ENCODE data around the gene RNF130. TPM values are rescaled to one million over a fixed set of nuclear protein-coding genes. Genes with fewer than 3 reads are reported as not detected.

Gene RNF130
- total RNA-seq, 2 experiments from 2014 or later = 3.8 to 4.3 TPM

DNA sequence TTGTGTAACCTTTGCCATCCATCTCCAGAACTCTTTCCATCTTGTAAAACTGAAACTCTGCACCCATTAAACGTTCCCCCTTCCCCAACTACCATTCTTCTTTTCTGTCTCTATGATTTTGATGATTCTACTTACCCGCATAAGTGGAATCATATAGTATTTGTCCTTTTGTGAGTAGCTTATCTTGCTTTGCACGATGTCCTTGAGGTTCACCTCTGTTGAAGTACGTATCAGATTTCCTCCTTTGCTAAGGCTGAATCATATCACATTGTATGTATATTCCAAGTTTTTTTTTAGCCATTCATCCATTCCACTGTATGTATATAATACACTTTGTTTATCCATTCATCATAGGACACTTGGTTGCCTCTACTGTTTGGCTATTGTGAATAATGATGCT is 2.9 kb upstream of the RNF130 start:
- H3K27me3 Mint-ChIP-seq = peaks cover 34% of the 10 kb centered on the region
- POLR2A ChIA-PET = no interaction called here

DNA sequence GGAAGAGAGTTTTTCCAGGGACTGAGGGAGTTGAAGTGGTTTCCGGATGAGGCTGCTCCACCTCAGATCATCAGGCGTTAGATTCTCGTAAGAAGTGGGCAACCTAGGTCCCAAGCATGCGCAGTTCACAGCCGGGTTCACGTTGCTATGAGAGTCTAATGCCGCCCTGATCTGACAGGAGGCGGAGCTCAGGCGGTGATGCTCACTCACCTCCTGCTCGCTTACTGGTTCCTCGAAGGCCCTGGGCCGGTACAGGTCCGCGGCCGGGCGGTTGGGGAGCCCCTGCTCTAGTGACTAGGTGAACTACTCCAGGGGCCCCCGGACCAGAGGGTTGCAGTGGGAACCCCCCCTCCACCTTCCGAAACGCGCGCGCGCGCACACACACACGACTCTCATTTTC is 997 bp upstream of the RNF130 start:
- Mint-ChIP-seq H3K36me3 (ENCODE audit: low read depth) (no peaks in the 10 kb centered on the region), H3K27ac (no peak overlapping the region), H3K4me3 (peak overlapping the region; percentile 62), H3K4me1 (peaks cover 20% of the 10 kb centered on the region), H3K27me3 (peaks cover 29% of the 10 kb centered on the region), H3K9me3 (no peaks in the 10 kb centered on the region)
- POLR2A ChIA-PET = no interaction called here
- DNase-seq = no peak
- CTCF ChIA-PET = no interaction called here

More for the DNA sequence above, 2.9 kb upstream of the RNF130 start:
- CTCF ChIA-PET = no interaction called here
- Mint-ChIP-seq H3K9me3 (no peaks in the 10 kb centered on the region), H3K4me1 (peaks cover 20% of the 10 kb centered on the region), H3K27ac (no peak overlapping the region), H3K4me3 (no peak overlapping the region), H3K36me3 (ENCODE audit: low read depth) (no peaks in the 10 kb centered on the region)
- DNase-seq = no peak

DNA sequence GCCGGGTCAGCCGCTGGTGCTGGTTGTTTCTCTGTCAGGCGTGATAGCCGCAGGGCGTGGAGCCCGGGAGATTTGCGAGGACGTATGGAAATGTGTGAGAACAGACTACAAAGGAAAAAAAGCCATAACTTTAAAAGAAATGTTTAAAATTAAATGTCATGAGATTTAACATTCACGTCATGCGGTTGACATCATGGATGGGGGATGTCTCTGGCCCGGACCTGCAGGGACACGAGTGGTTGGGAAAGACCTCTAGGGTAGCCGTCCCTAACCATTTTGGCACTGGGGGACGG is 643 bp upstream of the RNF130 start:
- no peaks in the 10 kb centered on the region for H3K9me3 Mint-ChIP-seq
- POLR2A ChIA-PET = no interaction called here
- no peak overlapping the region for H3K27ac Mint-ChIP-seq
- CTCF ChIA-PET = no interaction called here
- H3K27me3 Mint-ChIP-seq = peaks cover 29% of the 10 kb centered on the region
- H3K4me3 Mint-ChIP-seq = peak overlapping the region; percentile 60
- peaks cover 20% of the 10 kb centered on the region for H3K4me1 Mint-ChIP-seq
- no peaks in the 10 kb centered on the region for H3K36me3 Mint-ChIP-seq (ENCODE audit: low read depth)
- DNase-seq = no peak

DNA sequence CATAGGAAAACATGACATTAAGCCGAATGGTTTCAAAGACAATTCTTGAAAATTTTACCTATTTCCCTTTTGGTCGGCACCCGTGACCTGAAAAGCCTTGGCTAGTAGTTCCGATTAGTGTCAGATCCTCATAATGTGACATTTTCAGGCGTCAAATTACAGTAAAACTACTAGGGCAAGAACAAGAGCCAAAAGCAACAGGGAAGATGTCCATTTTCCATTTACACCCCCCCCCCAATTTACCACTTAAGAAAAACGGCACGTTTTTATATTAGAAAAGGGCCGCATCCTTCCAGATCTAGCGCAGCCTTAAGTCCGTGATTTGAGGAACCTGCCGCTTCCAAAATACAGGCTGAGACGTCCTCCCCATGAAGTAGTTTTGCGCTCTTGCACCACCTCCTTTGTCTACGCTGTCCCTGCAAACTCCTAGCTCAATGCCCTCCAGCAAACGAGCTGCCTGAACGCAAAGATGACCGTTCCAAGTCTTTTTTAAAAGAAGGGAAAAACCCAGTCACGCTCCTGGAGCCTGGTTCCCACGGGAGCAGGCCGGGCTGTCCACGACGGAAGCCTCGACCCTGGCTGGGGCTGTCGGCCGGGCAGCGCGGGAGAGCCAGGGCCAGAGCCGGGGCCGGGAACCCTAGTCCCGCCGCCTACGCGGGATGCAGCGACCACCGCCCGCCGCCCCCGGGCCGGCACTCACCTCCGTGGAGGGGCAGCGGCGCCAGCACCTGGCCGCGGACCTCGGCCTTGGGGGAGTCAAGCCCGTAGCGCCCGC is 616 bp downstream of the RNF130 start:
- H3K27ac Mint-ChIP-seq = peak overlapping the region; percentile 54
- POLR2A ChIA-PET = no interaction called here
- H3K9me3 Mint-ChIP-seq = no peaks in the 10 kb centered on the region

DNA sequence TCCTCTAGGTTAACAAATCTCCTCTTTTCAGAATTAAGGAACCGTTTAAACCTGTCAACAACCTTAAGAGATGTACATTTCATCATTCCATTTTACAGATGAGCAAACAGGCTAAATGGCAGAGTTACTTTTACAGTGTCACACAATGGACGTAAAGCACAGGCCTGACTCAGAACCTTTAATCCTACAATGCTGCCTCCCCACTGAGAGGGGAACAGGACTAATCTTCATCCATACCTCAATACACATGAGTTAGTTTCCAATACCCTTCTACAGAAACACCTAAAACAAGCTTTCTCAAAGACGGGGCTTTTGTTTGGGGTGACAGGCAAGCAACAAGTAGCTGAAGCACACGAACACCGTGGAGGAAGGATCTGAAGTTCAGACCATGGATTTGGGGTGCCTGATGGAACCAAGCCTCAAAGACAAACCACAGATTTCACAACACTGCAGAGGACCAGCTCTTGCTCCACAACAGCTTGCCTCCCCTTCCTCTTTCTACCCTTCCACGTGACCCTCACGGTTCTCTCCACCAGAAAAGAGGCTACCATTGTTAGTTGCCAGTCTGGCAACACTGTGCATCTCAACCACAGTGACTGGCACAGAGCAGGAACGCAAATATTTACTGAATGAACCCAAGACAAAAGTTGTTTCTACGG is 1.8 kb downstream of the RNF130 start:
- no peak overlapping the region for H3K4me3 Mint-ChIP-seq
- ChIA-PET CTCF (no interaction called here), POLR2A (no interaction called here)
- no peaks in the 10 kb centered on the region for H3K9me3 Mint-ChIP-seq
- H3K36me3 Mint-ChIP-seq (ENCODE audit: low read depth) = no peaks in the 10 kb centered on the region
- peaks cover 27% of the 10 kb centered on the region for H3K27me3 Mint-ChIP-seq
- no peak for DNase-seq
- H3K27ac Mint-ChIP-seq = no peak overlapping the region
- H3K4me1 Mint-ChIP-seq = peaks cover 20% of the 10 kb centered on the region

More for the DNA sequence above, 616 bp downstream of the RNF130 start:
- Mint-ChIP-seq H3K4me3 (peak overlapping the region; percentile 71), H3K27me3 (peaks cover 29% of the 10 kb centered on the region), H3K4me1 (peaks cover 20% of the 10 kb centered on the region), H3K36me3 (ENCODE audit: low read depth) (no peaks in the 10 kb centered on the region)
- CTCF ChIA-PET = no interaction called here
- no peak for DNase-seq

DNA sequence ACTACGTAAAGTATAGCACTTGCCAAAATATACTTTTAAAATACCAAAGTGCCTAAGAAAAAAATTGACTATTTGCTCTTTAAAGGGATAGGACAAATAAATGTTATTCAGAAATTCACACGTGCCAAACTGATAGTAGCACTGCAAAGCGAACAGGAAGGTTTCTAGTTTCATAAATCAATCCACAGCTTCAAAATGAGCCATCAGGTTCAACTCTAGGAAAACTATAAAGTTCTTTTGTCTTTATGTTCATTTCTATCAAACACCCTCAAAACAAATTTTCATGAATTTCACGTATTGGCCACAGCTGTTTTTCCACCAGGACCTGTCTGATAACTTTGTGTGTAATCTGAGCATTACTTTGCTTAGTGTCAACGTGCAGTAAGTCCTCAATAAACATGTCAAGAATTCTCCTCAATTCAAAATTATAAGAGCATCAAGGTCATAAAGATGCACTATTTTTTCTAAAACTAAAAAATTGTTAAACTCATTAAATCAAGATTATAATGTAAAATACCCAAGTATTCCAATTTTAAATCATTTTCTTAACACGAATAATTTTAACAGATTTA is 3.0 kb downstream of the RNF130 start:
- CTCF ChIA-PET = no interaction called here
- H3K4me1 Mint-ChIP-seq = peaks cover 20% of the 10 kb centered on the region
- no peak for DNase-seq
- no peaks in the 10 kb centered on the region for H3K9me3 Mint-ChIP-seq
- H3K27ac Mint-ChIP-seq = no peak overlapping the region
- peaks cover 25% of the 10 kb centered on the region for H3K27me3 Mint-ChIP-seq
- H3K4me3 Mint-ChIP-seq = no peak overlapping the region
- POLR2A ChIA-PET = no interaction called here
- no peaks in the 10 kb centered on the region for H3K36me3 Mint-ChIP-seq (ENCODE audit: low read depth)

DNA sequence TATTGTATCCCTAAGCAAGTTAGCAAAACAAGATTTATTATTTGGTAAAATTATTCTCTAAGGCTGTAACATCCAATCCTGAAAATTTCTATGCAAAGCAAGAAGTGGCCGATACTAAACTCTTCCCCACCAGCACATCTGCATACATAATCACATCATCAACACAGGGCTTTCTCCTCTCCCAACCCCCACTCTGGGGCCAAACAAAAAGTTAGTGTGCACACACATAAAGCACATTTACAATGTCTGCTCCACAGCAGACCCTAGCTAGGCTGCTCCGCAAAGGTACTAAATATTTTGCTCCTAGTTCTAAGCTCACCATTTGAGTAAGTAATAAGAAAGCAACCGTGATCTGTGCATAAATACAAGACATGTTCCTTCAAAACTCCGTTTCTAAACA is 3.6 kb downstream of the RNF130 start:
- DNase-seq = no peak
- H3K4me3 Mint-ChIP-seq = no peak overlapping the region
- CTCF ChIA-PET = no interaction called here
- POLR2A ChIA-PET = no interaction called here
- H3K36me3 Mint-ChIP-seq (ENCODE audit: low read depth) = no peaks in the 10 kb centered on the region
- H3K9me3 Mint-ChIP-seq = no peaks in the 10 kb centered on the region
- peaks cover 20% of the 10 kb centered on the region for H3K4me1 Mint-ChIP-seq
- peaks cover 25% of the 10 kb centered on the region for H3K27me3 Mint-ChIP-seq
- H3K27ac Mint-ChIP-seq = no peak overlapping the region

DNA sequence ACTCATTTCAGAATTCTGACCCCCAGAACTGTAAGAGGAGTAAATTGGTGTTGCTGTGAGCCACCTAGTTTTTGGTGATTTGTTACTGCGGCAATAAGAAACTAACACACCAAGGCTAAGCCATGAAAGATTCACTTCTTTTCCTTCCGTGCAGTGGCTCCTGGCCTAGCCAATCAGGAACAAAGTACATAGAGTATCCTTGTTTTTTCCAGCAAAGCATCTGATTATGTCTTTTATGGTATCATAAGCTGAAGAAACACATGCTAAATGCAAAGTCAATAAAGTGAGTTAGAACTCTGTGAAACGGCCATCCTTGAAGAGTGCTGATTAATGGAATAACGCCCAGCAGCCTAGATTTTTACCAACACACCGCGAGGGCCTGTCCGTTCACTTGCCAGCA is 11.4 kb downstream of the RNF130 start:
- Mint-ChIP-seq H3K36me3 (ENCODE audit: low read depth) (no peaks in the 10 kb centered on the region), H3K4me1 (no peaks in the 10 kb centered on the region), H3K27me3 (no peaks in the 10 kb centered on the region), H3K9me3 (no peaks in the 10 kb centered on the region), H3K4me3 (no peak overlapping the region), H3K27ac (no peak overlapping the region)
- POLR2A ChIA-PET = no interaction called here
- no peak for DNase-seq
- CTCF ChIA-PET = no interaction called here

DNA sequence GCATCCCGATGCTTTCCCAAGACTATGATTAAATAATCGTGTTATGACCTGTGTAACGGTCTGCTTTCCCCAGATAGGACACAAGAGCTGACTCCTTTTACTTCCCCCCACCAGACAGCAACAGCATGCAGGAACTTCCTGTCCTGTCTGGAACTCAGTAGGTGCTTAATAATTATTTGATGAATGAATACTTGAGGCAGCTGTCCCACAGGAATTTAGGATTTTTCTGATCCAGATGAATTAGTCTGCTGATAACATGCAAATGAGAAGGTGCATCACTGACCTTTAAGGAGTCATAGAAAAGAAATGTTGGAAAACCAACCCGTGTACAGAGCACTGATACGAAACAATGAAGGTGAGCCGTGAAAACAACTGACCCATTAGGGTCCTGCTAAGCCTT is 12.2 kb downstream of the RNF130 start:
- H3K4me1 Mint-ChIP-seq = no peaks in the 10 kb centered on the region
- H3K27me3 Mint-ChIP-seq = no peaks in the 10 kb centered on the region
- H3K4me3 Mint-ChIP-seq = no peak overlapping the region
- DNase-seq = no peak
- ChIA-PET POLR2A (no interaction called here), CTCF (no interaction called here)
- H3K36me3 Mint-ChIP-seq (ENCODE audit: low read depth) = no peaks in the 10 kb centered on the region
- H3K9me3 Mint-ChIP-seq = no peaks in the 10 kb centered on the region
- H3K27ac Mint-ChIP-seq = no peak overlapping the region

DNA sequence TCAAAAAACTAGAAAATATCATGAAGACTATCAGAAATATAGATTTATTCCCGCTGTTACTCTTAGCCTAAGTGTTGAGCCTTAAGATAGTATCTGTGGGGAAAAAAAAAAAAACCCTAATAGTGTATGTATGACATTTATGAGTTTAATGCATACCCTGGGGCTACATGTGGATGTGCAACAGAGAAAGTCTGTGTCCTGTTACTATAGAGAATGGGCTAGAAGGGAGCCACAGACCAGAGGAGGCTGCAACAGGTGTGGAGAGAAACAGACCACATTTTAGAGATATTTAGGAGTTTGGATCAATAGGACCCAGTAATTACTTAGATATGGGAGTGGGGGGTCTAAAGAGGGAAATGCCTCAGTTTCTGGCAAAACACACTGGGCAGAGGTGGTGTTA is 15.4 kb downstream of the RNF130 start:
- CTCF ChIA-PET = interaction anchor here (0.7 kb wide), 1 partner anchor 296 kb away, joined by 3 read pairs; no protein-coding TSS in a partner anchor
- POLR2A ChIA-PET = no interaction called here
- Mint-ChIP-seq H3K27ac (no peak overlapping the region), H3K4me3 (no peak overlapping the region), H3K9me3 (no peaks in the 10 kb centered on the region), H3K27me3 (no peaks in the 10 kb centered on the region), H3K36me3 (ENCODE audit: low read depth) (no peaks in the 10 kb centered on the region), H3K4me1 (no peaks in the 10 kb centered on the region)
- DNase-seq = no peak

DNA sequence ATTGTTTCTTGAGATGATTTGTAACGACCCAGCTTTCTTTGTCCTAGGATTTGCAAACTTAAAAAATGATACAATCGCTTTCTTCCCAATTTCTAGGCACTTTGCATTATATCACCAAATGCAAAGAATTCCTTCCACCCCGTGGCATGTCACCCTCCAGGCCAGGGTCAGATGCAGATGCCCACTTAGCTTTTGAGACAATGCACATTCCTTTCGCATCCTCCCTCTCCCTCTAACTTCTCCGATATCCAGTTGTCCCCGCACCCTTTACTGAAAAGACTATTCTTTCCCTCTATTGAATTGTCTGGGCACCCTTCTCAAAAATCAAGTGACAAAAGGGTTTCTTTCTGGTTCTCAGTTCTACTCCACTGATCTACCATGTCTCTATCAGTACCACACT is 17.3 kb downstream of the RNF130 start:
- no peaks in the 10 kb centered on the region for H3K9me3 Mint-ChIP-seq
- H3K4me3 Mint-ChIP-seq = no peak overlapping the region
- H3K27ac Mint-ChIP-seq = no peak overlapping the region
- H3K27me3 Mint-ChIP-seq = no peaks in the 10 kb centered on the region
- CTCF ChIA-PET = interaction anchor here (1.4 kb wide), 1 partner anchor 9 kb away, joined by 3 read pairs; no protein-coding TSS in a partner anchor
- POLR2A ChIA-PET = no interaction called here
- no peak for DNase-seq
- H3K4me1 Mint-ChIP-seq = no peaks in the 10 kb centered on the region
- H3K36me3 Mint-ChIP-seq (ENCODE audit: low read depth) = no peaks in the 10 kb centered on the region

DNA sequence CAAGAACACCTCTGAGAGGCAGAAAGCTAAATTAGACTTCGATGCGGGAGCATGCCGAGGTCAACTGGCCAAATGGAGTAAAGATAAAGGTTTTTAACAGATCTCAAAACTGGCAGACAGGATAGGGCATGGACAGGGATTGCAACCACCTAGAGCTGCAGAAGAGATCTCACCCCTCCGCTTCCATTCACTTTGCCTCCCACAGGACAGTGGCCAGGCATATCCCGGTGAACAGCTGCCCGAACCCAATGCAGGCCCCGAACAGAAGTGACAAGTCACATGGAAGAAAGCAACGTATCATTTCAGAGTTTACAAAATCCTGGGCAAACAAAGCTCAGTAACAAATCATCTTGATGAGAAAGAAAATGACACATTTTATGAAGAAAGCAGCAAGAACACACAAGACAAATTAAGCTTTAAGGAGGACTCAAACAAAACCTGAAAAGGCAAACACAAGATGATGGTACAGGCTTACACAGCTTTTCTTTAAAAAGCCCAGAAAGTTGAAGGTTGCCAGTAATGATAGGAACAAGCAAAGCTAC is 18.4 kb downstream of the RNF130 start:
- Mint-ChIP-seq H3K9me3 (no peaks in the 10 kb centered on the region), H3K36me3 (ENCODE audit: low read depth) (no peaks in the 10 kb centered on the region), H3K27me3 (no peaks in the 10 kb centered on the region), H3K27ac (no peak overlapping the region), H3K4me1 (no peaks in the 10 kb centered on the region), H3K4me3 (no peak overlapping the region)
- POLR2A ChIA-PET = no interaction called here
- DNase-seq = no peak
- CTCF ChIA-PET = interaction anchor here (1.4 kb wide), 1 partner anchor 10 kb away, joined by 3 read pairs; no protein-coding TSS in a partner anchor

DNA sequence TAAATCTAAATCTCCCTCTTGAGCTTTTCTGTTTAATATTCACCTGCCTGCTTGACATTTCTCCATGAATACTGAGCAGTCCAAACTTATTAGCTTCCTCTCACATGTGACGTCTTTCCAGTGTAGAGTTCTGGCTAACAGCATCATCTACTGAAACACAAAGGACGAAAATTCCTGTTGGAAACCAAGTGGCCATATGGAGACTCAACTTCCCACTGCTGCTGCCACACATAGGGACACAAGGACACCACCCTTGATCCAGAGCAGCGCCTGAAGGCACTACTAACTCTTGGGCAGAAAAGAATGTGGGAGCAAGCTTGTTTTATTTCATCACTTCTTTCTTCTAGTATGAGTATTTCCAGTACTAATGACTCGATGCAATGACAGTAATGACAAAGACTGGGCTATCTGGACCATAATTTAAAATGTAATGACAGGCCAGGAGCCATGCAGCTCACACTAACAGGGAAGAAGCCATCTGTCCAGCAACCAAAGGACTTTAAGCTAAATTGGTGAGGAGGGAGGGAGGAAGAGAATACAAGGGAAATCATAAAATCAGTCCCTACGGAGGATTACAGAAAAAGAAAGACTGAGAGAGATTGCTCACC is 19.2 kb downstream of the RNF130 start:
- H3K27ac Mint-ChIP-seq = no peak overlapping the region
- H3K27me3 Mint-ChIP-seq = no peaks in the 10 kb centered on the region
- H3K4me3 Mint-ChIP-seq = no peak overlapping the region
- POLR2A ChIA-PET = no interaction called here
- no peaks in the 10 kb centered on the region for H3K9me3 Mint-ChIP-seq
- H3K4me1 Mint-ChIP-seq = no peaks in the 10 kb centered on the region
- no peak for DNase-seq
- CTCF ChIA-PET = no interaction called here
- no peaks in the 10 kb centered on the region for H3K36me3 Mint-ChIP-seq (ENCODE audit: low read depth)
